HG03575 (cell line): ENCODE measurements around the gene LPIN1.
A peak's percentile ranks its signal among the peaks of the same experiment; 100 is the strongest.
"Not testable (repeated sequence)": the region's sequence is repeated elsewhere in the genome, so short reads cannot be mapped to it uniquely, and the experiment has no call there.

ENCODE experiments used
- ATAC-seq: cut with Tn5 transposase; IDR thresholded peaks from one replicate; pipeline ENCODE4 v1.9.1; 2021; ENCODE audit not compliant: unreplicated experiment, insufficient number of reproducible peaks, low FRiP score; ENCODE audit errors: extremely low read depth

LPIN1 gene

GRCh38 chr2:11850082-11850481 is 103.7 kb downstream of the LPIN1 start:
- no peak for ATAC-seq

- no peak for ATAC-seq
Observed at GRCh38 chr2:11852526-11853196, 106.2 kb downstream of the LPIN1 start.

GRCh38 chr2:11853197-11853588 is 106.8 kb downstream of the LPIN1 start:
- ATAC-seq = no peak

DNA sequence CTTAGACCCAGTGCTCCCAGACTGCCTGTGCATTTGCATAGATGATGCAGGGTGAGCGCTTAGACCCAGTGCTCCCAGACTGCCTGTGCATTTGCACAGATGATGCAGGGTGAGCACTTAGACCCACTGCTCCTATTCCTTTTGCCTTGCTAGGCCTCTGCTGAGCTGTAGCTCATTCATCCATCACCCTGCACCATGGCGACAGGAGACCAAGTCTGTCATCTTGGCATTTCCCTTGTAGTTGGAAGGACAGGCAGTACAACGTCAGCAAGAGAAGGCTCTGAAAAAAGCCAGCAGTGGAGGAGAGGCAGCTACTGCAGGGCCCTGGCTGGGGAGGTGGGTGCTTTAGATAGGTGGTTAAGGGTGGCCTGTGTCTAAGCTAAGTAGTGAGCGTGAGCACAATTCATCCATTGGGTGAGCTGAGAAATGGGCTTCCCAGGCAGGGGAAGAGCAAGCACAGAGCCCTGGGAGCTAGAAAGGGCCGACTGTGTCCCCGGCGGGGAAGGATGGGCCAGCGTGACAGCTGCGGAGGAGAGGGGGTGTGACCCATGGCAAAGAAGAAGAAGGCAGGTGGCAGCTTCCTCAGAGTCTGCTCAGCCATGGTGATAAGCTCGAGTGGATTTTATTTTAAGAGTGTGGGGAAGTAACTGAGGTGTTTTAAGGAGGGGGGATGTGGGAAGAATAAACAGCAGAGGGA is 108.8 kb downstream of the LPIN1 start:
- ATAC-seq = no peak

DNA sequence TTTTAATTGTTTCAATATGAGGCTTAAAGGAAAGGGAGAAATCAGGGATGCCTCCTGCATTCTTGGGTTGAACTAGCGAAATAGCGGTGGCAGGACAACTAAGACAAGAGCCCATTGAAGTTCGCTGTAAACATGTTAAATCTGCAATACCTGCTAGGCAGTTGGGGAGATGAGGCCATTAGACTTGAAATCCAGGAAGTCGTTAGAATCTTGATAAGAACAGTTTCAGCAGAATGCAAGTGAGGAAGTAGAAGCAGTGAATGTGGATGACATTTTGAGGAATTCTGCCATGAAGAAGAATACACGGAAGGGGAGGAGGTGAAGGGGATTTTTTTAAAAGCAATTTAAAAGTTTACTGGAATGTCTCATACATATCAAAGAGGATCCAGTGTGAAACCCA is 109.7 kb downstream of the LPIN1 start:
- ATAC-seq = no peak

GRCh38 chr2:11858883-11859282 is 112.5 kb downstream of the LPIN1 start:
- no peak for ATAC-seq

GRCh38 chr2:11859975-11860374 is 113.5 kb downstream of the LPIN1 start:
- ATAC-seq = not testable (repeated sequence)

DNA sequence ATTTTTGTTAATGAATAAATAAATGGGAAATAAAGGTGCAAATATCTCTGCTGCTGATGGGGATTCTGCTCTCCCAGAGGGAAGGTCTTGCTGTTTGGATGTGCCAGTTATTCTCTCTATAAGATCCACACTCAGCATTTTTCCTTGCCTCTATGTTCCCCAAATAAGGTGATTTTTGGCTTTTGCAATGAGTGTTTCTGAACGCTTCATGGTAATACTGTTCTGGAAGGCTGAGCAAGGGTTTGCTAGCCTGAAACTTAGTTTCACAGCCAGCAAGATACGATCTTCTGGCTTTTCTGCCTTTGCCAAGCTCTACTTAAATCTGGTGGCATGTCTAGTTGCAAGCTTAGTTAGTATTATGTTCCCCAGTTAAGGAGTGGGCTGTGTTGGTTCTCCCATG is 114.6 kb downstream of the LPIN1 start:
- ATAC-seq = peak; percentile 26

DNA sequence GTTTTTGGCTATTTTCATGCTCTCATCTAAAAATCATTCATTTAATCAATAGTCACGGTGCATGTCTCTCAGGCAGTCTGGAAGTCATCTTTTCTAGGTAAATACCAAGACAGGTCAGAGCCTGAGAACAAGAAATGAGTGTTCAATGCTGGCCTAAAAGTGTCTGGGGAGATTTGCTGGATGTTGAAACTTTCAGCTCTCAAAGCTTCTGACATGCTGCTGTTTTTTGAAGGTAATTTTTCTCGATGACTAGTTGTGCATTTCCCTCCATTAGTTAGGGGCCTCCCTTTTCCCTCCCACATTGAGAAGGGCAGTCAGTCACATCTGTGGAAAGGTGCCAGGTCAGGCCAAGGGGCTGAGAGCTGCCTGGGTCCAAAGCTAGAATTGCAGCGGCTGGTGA is 115.6 kb downstream of the LPIN1 start:
- no peak for ATAC-seq

- peak; percentile 20 for ATAC-seq
Observed at GRCh38 chr2:11863103-11863502, 116.7 kb downstream of the LPIN1 start.

GRCh38 chr2:11863513-11864328 is 117.3 kb downstream of the LPIN1 start:
- ATAC-seq = no peak

- no peak for ATAC-seq
Observed at GRCh38 chr2:11864724-11865123, 118.3 kb downstream of the LPIN1 start.

DNA sequence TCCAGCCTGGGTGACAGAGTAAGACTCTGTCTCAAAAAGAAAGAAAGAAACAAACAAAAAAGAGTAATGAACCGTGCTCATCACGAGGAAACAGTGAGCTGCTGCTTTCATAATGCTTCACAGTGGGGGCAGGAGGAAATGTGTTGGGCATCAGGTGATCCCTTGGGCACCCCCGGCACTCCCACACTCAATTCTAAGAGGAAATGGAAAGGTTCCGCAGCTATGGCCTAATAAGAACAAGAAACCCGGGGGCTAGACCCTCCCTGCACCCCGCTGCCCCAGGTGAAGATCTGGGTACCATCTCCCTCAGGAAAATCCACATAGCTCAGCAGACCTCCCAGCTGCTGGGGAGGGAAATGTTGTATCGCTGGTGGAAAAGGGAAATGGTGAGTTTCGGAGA is 118.9 kb downstream of the LPIN1 start:
- ATAC-seq = no peak

DNA sequence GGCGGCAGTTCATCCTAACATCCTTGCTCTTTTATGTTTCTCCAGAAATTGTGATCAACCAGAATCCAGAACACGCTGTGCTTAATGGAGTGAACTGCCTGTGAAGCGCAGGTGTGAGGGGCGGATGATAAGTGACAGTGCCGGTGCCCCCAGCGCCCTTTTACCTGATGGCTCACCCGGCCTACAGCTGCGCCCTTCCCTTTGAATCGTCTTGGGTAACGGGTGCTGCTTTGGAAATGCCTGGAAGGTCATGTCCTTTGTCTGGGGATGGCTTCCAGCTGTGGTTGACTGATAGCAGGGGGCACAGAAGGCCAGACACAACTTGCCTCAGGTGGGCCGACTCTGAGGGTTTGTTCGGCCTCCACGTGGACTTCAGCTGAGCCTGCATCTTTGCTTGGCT is 119.4 kb downstream of the LPIN1 start:
- no peak for ATAC-seq

DNA sequence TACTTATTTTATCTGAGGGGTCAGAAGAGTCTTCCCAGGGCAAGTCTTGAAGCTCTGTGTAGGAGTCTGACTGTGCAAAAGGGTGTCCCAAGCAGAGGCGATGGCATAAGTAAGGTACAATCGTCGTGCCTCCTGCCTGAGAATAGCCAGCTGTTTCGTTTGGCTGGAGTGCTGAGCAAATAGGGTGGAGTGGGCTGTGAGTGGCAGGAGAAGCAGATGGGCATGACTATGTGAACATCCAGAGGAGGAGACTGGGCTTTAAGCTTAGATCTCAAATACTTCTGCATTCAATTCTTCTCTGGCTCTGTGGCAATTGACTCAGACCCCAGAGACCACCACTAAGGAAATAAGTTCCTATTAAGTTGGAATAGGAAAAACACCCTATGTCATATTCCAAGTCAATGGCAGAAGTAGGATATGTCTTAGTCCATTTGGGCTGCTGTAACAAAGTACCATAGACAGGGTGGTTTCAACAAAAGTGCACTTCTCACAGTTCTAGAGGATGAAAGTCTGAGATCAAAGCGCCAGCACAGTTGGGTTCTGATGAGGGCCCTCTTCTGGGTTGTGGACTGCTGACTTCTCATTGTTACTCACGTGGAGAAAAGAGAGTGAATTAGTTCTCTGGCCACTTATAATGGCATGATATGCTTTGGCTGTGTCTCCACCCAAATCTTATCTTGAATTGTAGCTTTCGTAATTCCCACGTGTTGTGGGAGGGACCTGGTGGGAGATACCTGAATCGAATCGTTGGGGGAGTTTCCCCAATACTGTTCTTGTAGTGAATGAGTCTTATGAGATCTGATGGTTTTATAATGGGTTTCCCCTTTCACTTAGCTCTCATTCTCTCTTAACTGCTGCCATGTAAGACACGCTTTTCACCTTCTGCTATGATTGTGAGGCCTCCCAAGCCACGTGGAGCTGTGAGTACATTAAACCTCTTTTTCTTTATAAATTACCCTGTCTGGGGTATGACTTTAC is 120.2 kb downstream of the LPIN1 start:
- ATAC-seq = no peak

DNA sequence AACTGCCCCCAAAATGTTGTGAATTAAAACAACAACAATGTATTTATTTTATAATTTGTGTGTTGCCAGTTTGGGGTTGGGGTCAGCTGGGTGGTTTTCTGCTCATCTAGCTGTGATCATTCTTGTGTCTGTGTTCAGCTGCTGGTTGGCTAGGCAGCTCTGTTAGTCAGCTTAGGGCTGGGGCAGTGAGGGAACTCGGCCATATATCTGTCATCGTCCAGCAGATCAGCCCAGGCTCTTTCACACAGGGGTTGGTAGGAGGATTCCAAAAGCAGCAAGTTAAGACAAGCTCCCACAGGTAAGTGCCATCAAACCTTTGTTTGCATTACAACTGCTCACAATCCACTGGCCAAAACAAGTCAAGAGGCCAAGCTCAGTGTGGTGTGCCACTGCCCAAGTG is 121.5 kb downstream of the LPIN1 start:
- no peak for ATAC-seq

DNA sequence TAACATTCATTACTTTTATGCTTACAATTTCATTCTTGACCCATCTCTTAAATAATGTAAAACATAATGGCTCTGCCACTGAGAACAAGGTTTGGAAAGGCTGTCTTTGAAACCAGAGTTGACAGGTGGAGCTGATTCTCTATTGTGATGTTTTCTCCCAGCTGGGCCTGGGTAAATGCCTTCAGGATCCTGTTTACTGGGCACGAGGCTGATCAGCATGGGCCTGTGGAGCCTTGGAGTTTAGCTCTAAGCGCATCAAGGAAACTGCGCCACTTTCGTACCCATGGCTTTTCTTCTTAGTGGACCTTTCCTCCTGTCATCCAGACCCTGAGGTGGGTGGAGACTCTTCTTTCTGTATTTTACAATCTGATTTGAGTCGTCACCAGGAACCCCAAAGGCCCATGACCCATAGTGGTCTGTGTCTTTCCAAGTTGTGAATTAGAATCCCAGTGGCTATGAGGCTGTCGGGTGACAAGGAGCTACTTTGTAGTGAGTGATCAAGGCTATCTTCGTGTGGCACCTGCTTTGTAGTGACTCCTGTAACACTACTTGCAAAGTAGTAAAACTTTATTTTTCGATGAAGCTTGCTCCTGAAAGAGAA is 123.1 kb downstream of the LPIN1 start:
- ATAC-seq = no peak

DNA sequence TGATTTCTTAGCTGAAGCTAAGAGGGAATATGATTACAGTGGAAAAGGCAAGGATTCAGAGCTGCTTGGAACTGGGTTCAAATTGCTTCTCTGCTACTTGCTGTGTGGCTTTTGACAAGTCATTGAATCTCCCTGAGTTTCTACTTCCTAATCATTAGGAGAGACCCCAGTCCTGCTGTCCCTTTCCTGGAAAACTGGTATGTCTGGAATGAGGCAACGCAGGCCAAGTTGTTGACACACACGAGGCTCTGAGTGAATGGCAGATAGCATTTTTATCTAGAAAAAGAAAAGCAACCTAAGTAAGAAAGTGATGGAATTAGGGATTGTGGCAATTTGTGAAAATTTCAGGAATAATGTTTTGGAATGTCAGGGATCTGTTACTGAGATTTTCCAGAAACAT is 123.6 kb downstream of the LPIN1 start:
- no peak for ATAC-seq

DNA sequence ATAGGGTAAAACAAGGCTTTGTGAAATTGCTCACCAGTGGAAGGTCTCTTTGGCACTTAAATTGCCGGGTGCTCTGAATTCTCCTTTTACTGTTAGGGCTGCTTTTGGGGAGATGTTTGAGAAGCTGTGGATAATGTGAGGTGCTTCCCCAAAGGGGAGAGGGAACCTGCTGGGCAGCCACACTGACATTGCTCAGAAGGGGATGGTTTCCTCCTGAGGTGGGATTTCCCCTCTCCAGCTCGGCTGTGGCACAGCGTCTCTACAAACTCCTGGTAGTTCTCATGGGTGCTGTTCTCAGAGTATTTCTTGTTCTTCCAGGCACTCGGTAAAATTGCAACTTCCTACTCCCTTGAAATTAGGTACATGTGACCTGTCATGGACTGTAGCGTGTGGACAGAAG is 124.2 kb downstream of the LPIN1 start:
- no peak for ATAC-seq
